ENCODE data around the gene ABCD3. TPM values are rescaled to one million over a fixed set of nuclear protein-coding genes. Genes with fewer than 3 reads are reported as not detected.

The ABCD3 gene
- total and polyA plus RNA-seq, 3 donors from 2014 or later: 27.0 to 45.6 (median 45.2) TPM

DNA sequence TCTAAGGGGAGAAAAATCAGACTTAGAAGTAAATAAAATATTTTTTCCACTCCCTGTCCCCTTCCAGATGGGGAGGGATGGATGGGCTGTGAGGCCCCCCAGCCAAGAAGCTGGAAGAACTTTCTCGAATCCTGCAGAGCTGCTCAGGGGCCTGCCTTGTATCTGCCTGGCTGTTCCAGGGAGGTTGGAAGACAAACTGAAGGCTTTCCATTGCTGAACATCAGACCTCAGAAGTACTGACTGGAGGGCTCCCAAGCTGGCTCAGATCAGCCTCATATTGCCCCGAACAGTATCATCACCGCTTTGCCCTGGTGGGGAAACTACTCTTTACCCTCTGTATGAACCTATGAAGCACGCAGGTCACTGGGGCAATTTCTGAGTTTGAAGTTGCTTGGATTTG lies 135.7 kb downstream of the ABCD3 start:
- WGBS, 2 donors: 73 to 74% methylated on average over 4 of the region's 4 CpGs
- no peak for DNase-seq
- Histone ChIP-seq H3K27me3 (no peaks in the 10 kb centered on the region), H3K36me3 (ENCODE audit: low read depth, missing control alignments) (no peaks in the 10 kb centered on the region), H3K27ac (peak overlapping the region; percentile 56 to 84), H3K4me1 (peaks cover 49% of the 10 kb centered on the region), H3K9me3 (no peaks in the 10 kb centered on the region), H3K4me3 (no peak overlapping the region)
- intact Hi-C loops (cut with DNase I; ENCODE audit: low total_unique reads): no loop called here
- TF ChIP-seq, protein P1, sequence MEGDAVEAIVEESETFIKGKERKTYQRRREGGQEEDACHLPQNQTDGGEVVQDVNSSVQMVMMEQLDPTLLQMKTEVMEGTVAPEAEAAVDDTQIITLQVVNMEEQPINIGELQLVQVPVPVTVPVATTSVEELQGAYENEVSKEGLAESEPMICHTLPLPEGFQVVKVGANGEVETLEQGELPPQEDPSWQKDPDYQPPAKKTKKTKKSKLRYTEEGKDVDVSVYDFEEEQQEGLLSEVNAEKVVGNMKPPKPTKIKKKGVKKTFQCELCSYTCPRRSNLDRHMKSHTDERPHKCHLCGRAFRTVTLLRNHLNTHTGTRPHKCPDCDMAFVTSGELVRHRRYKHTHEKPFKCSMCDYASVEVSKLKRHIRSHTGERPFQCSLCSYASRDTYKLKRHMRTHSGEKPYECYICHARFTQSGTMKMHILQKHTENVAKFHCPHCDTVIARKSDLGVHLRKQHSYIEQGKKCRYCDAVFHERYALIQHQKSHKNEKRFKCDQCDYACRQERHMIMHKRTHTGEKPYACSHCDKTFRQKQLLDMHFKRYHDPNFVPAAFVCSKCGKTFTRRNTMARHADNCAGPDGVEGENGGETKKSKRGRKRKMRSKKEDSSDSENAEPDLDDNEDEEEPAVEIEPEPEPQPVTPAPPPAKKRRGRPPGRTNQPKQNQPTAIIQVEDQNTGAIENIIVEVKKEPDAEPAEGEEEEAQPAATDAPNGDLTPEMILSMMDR (IDR thresholded peaks at IDR 0.05): no peak
- no peak for TF ChIP-seq POLR2A (IDR thresholded peaks at IDR 0.05)

DNA sequence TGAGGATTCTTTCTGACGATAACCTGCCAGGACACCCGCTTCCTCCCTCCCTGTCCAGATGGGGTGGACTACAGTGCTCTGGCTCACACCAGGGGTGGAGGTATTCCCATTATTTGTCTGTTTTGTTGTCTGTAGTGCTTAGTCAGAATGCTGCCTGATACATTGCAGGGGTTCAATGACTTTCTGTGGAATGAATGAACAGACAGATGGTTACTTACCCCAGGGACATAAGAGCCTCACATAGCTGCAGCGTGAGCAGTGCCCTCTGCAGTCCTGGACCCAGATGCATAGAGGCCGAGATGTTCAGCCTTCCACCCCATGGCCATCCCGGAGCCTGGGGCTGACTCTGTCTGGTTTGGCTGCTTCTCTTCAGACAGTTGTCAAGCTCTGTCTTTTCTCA lies 136.4 kb downstream of the ABCD3 start:
- H3K9me3 ChIP-seq: no peaks in the 10 kb centered on the region
- H3K4me1 ChIP-seq: peaks cover 49% of the 10 kb centered on the region
- H3K27ac ChIP-seq: peak overlapping the region; percentile 56 to 84
- H3K36me3 ChIP-seq (ENCODE audit: low read depth, missing control alignments): no peaks in the 10 kb centered on the region
- H3K27me3 ChIP-seq: no peaks in the 10 kb centered on the region
- intact Hi-C loops (cut with DNase I; ENCODE audit: low total_unique reads): no loop called here
- no peak for DNase-seq
- TF ChIP-seq, protein P1 (IDR thresholded peaks at IDR 0.05): no peak
- TF ChIP-seq POLR2A (IDR thresholded peaks at IDR 0.05): no peak
- WGBS, 2 donors: 77% methylated on average over 5 of the region's 5 CpGs
- H3K4me3 ChIP-seq: no peak overlapping the region

DNA sequence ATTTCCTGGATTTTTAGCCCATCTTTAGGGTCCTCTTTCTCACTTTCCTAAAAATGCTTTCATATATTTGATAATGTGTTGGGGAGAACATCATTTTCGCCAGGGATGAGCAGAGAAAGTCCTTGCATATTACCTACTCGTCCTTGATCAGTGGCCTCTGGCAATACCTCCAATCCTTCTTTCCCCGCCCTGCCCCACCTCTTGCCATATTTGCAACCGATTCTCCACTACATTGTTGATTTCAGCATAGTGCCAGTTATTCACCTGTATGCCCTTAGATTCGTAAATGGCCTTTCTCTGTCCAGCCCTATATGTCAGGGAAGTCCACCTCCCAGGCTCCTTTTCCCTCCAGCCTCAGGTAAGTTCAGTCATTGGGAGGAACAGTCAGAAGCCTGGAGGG lies 136.9 kb downstream of the ABCD3 start:
- H3K9me3 ChIP-seq: no peaks in the 10 kb centered on the region
- peak overlapping the region in 1 of 2 donors; percentile 84 for H3K27ac ChIP-seq
- H3K4me3 ChIP-seq: no peak overlapping the region
- peaks cover 49% of the 10 kb centered on the region for H3K4me1 ChIP-seq
- H3K36me3 ChIP-seq (ENCODE audit: low read depth, missing control alignments): no peaks in the 10 kb centered on the region
- intact Hi-C loops (cut with DNase I; ENCODE audit: low total_unique reads): no loop called here
- TF ChIP-seq POLR2A (IDR thresholded peaks at IDR 0.05): no peak
- TF ChIP-seq, protein P1 (IDR thresholded peaks at IDR 0.05): no peak
- H3K27me3 ChIP-seq: no peaks in the 10 kb centered on the region
- WGBS, 2 donors: 88 to 90% methylated on average over 5 of the region's 5 CpGs
- DNase-seq: no peak

DNA sequence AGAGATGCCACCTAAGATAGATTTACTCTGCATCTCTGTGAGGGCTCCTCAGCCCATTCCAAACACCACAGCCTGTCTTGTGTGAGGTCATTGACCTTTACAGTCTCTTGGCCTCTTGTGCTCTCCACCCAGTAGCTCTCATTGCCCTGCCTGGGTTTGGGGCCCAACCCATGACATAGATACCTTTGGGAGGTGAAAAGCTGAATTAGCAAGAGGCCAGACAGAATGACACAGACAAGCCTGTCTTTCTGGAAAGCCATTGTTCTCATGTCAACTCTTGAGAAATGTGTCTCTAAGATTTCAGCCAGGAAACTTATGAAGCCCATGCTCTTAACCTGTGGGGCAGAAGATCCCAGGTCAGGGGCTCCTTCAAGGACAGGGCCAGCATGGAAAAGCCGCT lies 141.7 kb downstream of the ABCD3 start:
- H3K4me1 ChIP-seq: peaks cover 3% of the 10 kb centered on the region
- H3K9me3 ChIP-seq: no peaks in the 10 kb centered on the region
- no peak overlapping the region for H3K27ac ChIP-seq
- H3K36me3 ChIP-seq (ENCODE audit: low read depth, missing control alignments): no peaks in the 10 kb centered on the region
- intact Hi-C loops (cut with DNase I; ENCODE audit: low total_unique reads): no loop called here
- WGBS, 2 donors: 83 to 88% methylated on average over 1 of the region's 1 CpG
- no peaks in the 10 kb centered on the region for H3K27me3 ChIP-seq
- no peak for DNase-seq
- no peak overlapping the region for H3K4me3 ChIP-seq
- TF ChIP-seq POLR2A (IDR thresholded peaks at IDR 0.05): no peak
- TF ChIP-seq, protein P1 (IDR thresholded peaks at IDR 0.05): no peak

DNA sequence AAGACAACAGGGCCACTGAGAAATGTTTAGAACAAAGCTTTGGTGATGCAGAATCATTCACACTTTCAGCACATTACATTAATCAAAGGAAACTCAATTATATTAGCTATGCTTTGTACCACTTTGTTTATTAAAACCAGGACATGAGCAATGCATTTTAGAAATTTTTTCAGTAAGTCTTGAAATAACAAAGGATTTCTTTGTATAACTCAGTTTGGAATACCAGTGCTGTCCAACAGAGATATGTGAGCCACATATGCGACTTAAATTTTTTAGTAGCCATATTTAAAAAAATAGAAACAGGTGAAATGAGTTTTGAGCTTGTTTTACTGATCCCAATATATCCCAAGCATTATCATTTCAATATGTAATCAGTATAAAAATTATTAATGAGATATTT lies 142.1 kb downstream of the ABCD3 start:
- intact Hi-C loops (cut with DNase I; ENCODE audit: low total_unique reads): no loop called here
- Histone ChIP-seq H3K4me3 (no peak overlapping the region), H3K9me3 (no peaks in the 10 kb centered on the region), H3K27ac (no peak overlapping the region), H3K27me3 (no peaks in the 10 kb centered on the region), H3K36me3 (ENCODE audit: low read depth, missing control alignments) (no peaks in the 10 kb centered on the region), H3K4me1 (peaks cover 3% of the 10 kb centered on the region)
- 56 to 58% methylated on average over 1 of the region's 1 CpG for WGBS, 2 donors
- DNase-seq: no peak
- TF ChIP-seq POLR2A (IDR thresholded peaks at IDR 0.05): no peak
- TF ChIP-seq, protein P1 (IDR thresholded peaks at IDR 0.05): no peak
